ENCODE measurements around the gene ATAD2B. TPM values are rescaled to one million over a fixed set of nuclear protein-coding genes. Genes with fewer than 3 reads are reported as not detected.
A peak's percentile ranks its signal among the peaks of the same experiment; 100 is the strongest.

ATAD2B gene
- total and polyA plus RNA-seq, 2 of the 8 experiments (the other 6 are each of a cell fraction or from before 2014, with no cell fraction given) = 3.4 to 16.1 TPM

DNA sequence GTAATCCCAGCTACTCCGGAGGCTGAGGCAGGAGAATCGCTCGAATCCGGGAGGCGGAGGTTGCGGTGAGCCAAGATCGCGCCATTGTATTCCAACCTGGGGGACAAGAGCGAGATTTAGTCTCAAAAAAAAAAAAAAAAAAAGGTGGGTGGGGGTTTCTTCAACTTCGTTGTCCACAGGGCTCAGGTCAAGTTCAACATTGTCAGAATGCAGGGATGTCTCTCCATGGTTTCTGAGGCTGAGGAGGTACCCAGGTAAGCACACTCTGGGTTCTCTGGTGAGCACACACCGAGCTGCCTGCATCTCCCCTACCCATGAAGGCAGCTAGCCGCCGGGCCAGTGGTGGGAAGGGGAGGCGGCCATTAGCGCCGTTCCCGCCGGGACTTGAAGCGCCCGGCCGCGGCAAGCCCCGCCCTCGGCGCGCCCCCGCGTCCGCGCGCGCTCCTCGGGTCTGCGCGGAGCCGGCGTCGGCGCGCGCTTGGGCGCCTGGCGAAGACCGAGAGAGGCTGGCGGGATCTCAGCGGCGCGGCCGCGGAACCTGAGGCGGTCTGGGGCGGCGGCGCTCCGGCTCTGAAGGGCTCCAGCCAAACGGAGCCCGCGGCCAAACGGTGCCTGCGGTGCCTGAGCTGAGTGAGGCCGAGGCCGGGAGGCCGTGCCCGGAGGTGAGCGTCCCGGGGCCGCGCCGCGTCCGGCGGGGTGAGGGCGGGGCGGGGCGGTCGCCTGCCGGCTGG lies 13.2 kb upstream of the ATAD2B start, which contains the start of gene UBXN2A:
TSS of gene UBXN2A (plus strand) at position 477 of the 731 bp plus-strand sequence. CDS start 17,852 bp downstream, outside the sequence.
- peak within 1 kb of the TSS; percentile 83 for H3K27ac ChIP-seq (ENCODE audit: low read depth, low read length)
- TF ChIP-seq NRF1 (IDR thresholded peaks at IDR 0.05; ENCODE audit: low read depth, low read length) = no peak
- TF ChIP-seq, protein P1, sequence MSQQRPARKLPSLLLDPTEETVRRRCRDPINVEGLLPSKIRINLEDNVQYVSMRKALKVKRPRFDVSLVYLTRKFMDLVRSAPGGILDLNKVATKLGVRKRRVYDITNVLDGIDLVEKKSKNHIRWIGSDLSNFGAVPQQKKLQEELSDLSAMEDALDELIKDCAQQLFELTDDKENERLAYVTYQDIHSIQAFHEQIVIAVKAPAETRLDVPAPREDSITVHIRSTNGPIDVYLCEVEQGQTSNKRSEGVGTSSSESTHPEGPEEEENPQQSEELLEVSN (IDR thresholded peaks at IDR 0.05) = peak; percentile 29; the same call in 1 of the 2 replicates
- no peak for TF ChIP-seq RAD21 (IDR thresholded peaks at IDR 0.05 in 1 of 2, conservative IDR thresholded peaks at IDR 0.05 in 1 of 2; ENCODE audit: low read depth in 2 of 2, low read length in 2 of 2)
- TF ChIP-seq MAX (IDR thresholded peaks at IDR 0.05) = 0 out of 2 replicates have a peak, but pooled peaks have one; percentile 17
- peak; percentile 95; the same call in 1 of the 2 replicates for TF ChIP-seq RBBP5 (IDR thresholded peaks at IDR 0.05; ENCODE audit: borderline replicate concordance, low read depth, low read length)
- peak; percentile 90 for TF ChIP-seq POLR2AphosphoS5 (IDR thresholded peaks at IDR 0.05; ENCODE audit: low read depth, low read length)
- peak; percentile 90 to 92 for TF ChIP-seq POLR2A (IDR thresholded peaks at IDR 0.05; ENCODE audit: control extremely low read depth in 1 of 2, low read depth in 2 of 2, low read length in 2 of 2)
- TF ChIP-seq TAF1 (IDR thresholded peaks at IDR 0.05; ENCODE audit: low read depth, low read length) = peak; percentile 95
- no peak for TF ChIP-seq ASH2L (IDR thresholded peaks at IDR 0.05; ENCODE audit: low read length)
- no peak for TF ChIP-seq BACH1 (IDR thresholded peaks at IDR 0.05; ENCODE audit: low read length)
- peak; percentile 90 for TF ChIP-seq PHF8 (conservative IDR thresholded peaks at IDR 0.05; ENCODE audit: low read depth, low read length)

More for the DNA sequence above, 13.2 kb upstream of the ATAD2B start, which contains the start of gene UBXN2A:
- H3K36me3 ChIP-seq (ENCODE audit: control insufficient read depth in 2 of 4, insufficient read depth in 4 of 4, low read length in 3 of 4) = no peaks in the 10 kb centered on the region
- H3K4me1 ChIP-seq (replicated peaks in 1 of 4; ENCODE audit: control insufficient read depth in 3 of 4, insufficient read depth in 4 of 4, low read length in 3 of 4) = peaks cover 2 to 6% (median 4%) of the 10 kb centered on the region in 4 experiments; a peak in 5 of 7 replicates
- peak within 1 kb of the TSS; percentile 99 for H4K5ac ChIP-seq (ENCODE audit: insufficient read length, low read depth, low read length)
- H3K79me1 ChIP-seq (ENCODE audit: low read depth, low read length) = no peaks in the 10 kb centered on the region; the same call in 1 of the 2 replicates
- peak within 1 kb of the TSS; percentile 91 to 92 for H3K4me2 ChIP-seq (ENCODE audit: insufficient read depth in 1 of 2, low read depth in 2 of 2, low read length in 2 of 2)
- H2AFZ ChIP-seq (ENCODE audit: low read length) = peak within 1 kb of the TSS; percentile 98
- peak within 1 kb of the TSS; percentile 100 for H4K8ac ChIP-seq (ENCODE audit: extremely low read depth, insufficient read depth, low read length)
- 1% methylated on average over 37 of the region's 77 CpGs; no CpG with 5 or more reads in 1 of the 2 experiments for WGBS, 2 experiments (ENCODE audit: extremely low coverage in 1 of 2, insufficient coverage in 1 of 2, insufficient read length in 1 of 2, insufficient replicate concordance in 2 of 2, low coverage in 1 of 2, low lambda C conversion rate in 2 of 2, missing lambda C conversion rate in 1 of 2)
- H3K23me2 ChIP-seq (ENCODE audit: low read depth, low read length) = peaks cover 2% of the 10 kb centered on the region
- no peak within 1 kb of the TSS for H2AK5ac ChIP-seq (ENCODE audit: low read depth, low read length)
- H3K56ac ChIP-seq (replicated peaks; ENCODE audit: insufficient read length, low read depth, low read length) = peak within 1 kb of the TSS; percentile 97
- H3K9me3 ChIP-seq (ENCODE audit: insufficient read depth in 2 of 2, low read depth in 1 of 2, low read length in 1 of 2) = no peaks in the 10 kb centered on the region
- ChIA-PET POLR2A (ENCODE audit: partially characterized antibody) (interaction anchor here (0.7 to 12.6 kb wide), 12 partner anchors 8 to 144 kb away, joined by 3 to 130 read pairs (median 4); partner anchors contain the start of genes ATAD2B, MFSD2B and TP53I3), CTCF (ENCODE audit: partially characterized antibody) (interaction anchor here (0.9 to 7.5 kb wide), 2 partner anchors 12 to 13 kb away, joined by 3 to 58 read pairs; partner anchors contain the start of gene ATAD2B)
- H3K9ac ChIP-seq (replicated peaks in 1 of 4; ENCODE audit: extremely low read depth in 1 of 4, low read depth in 3 of 4, low read length in 3 of 4) = peak within 1 kb of the TSS; percentile 87 to 99 (median 92)
- H3K14ac ChIP-seq (ENCODE audit: insufficient read length) = no peak within 1 kb of the TSS
- H4K91ac ChIP-seq (replicated peaks; ENCODE audit: insufficient read length, low read length) = peak within 1 kb of the TSS; percentile 99
- peaks cover 0 to 3% of the 10 kb centered on the region in 2 experiments for H4K20me1 ChIP-seq (replicated peaks in 1 of 2; ENCODE audit: control insufficient read depth in 1 of 2, insufficient read depth in 2 of 2, low read length in 2 of 2)
- peak within 1 kb of the TSS; percentile 95; the same call in 1 of the 2 replicates for H2BK15ac ChIP-seq (ENCODE audit: low read length)
- peaks cover 0 to 43% of the 10 kb centered on the region in 2 experiments; a peak in 2 of 4 replicates for H3K79me2 ChIP-seq (ENCODE audit: control insufficient read depth in 1 of 2, insufficient read depth in 2 of 2, low read length in 2 of 2)
- FAIRE-seq (no peak), DNase-seq (ENCODE audit: low read depth in 1 of 2, low spot score in 2 of 2) (peak in 1 of 2 experiments; percentile 85)
- H3K23ac ChIP-seq (ENCODE audit: insufficient read length) = no peak within 1 kb of the TSS
- peak within 1 kb of the TSS; percentile 98 for H2BK12ac ChIP-seq (ENCODE audit: low read depth, low read length)
- peak within 1 kb of the TSS; percentile 98 for H2BK5ac ChIP-seq (ENCODE audit: low read depth, low read length)
- no peaks in the 10 kb centered on the region for H3K27me3 ChIP-seq (replicated peaks in 1 of 4; ENCODE audit: control insufficient read depth in 3 of 4, extremely low read depth in 1 of 4, insufficient read depth in 3 of 4, low read length in 3 of 4)
- no peak within 1 kb of the TSS for H2BK20ac ChIP-seq (ENCODE audit: low read length)
- H3K4me3 ChIP-seq (ENCODE audit: extremely low read depth in 1 of 4, insufficient read depth in 2 of 4, low read depth in 3 of 4, low read length in 4 of 4) = peak within 1 kb of the TSS; percentile 57 to 83 (median 81)
- no peak within 1 kb of the TSS for H2BK120ac ChIP-seq (replicated peaks; ENCODE audit: low read depth, low read length)
- peak within 1 kb of the TSS; percentile 96 for H3K4ac ChIP-seq (replicated peaks; ENCODE audit: insufficient read length, low read depth, low read length)
- peak within 1 kb of the TSS; percentile 99 for H3K18ac ChIP-seq (ENCODE audit: extremely low read depth, low read length)

All from H1 (cell line).